H9 (cell line): ENCODE data around the gene PEX7. TPM values are rescaled to one million over a fixed set of nuclear protein-coding genes. Genes with fewer than 3 reads are reported as not detected.

Source experiments
- DNase-seq: peaks from one replicate; pipeline ENCODE4 v3.0.0-alpha.2; 2017
- H2AFZ ChIP-seq: one replicate; pipeline ENCODE4 v1.6.1; 2013; ENCODE audit warnings: mild to moderate bottlenecking, low read length, control low read depth, moderate library complexity
- H2AK5ac ChIP-seq: 2 replicates; pipeline ENCODE4 v1.6.1; 2013; ENCODE audit warnings: low read length, control low read depth, mixed read lengths; ENCODE audit not compliant: insufficient read length
- H2BK120ac ChIP-seq: one replicate; pipeline ENCODE4 v1.6.1; 2013; ENCODE audit warnings: low read depth, mild to moderate bottlenecking, low read length, control low read depth, inconsistent platforms; ENCODE audit not compliant: poor library complexity, severe bottlenecking
- H2BK12ac ChIP-seq: 2 replicates; pipeline ENCODE4 v1.6.1; 2013; ENCODE audit warnings: low read length, control low read depth, mixed read lengths, low read depth; ENCODE audit not compliant: insufficient read length
- H2BK15ac ChIP-seq: 2 replicates; pipeline ENCODE4 v1.6.1; 2013; ENCODE audit warnings: low read depth, low read length, control low read depth
- H2BK20ac ChIP-seq: one replicate; pipeline ENCODE4 v1.6.1; 2013; ENCODE audit warnings: low read depth, mild to moderate bottlenecking, low read length, control low read depth, inconsistent platforms; ENCODE audit not compliant: poor library complexity, severe bottlenecking
- H2BK5ac ChIP-seq: 2 replicates; pipeline ENCODE4 v1.6.1; 2013; ENCODE audit warnings: low read length, control low read depth, mixed read lengths; ENCODE audit not compliant: insufficient read length
- H3K14ac ChIP-seq: 2 replicates; pipeline ENCODE4 v1.6.1; 2013; ENCODE audit warnings: low read length, control low read depth; ENCODE audit not compliant: insufficient read depth
- H3K18ac ChIP-seq: 2 replicates; pipeline ENCODE4 v1.6.1; 2013; ENCODE audit warnings: low read depth, mild to moderate bottlenecking, mixed read lengths, low read length, control low read depth; ENCODE audit not compliant: insufficient read length
- H3K23ac ChIP-seq: 2 replicates; pipeline ENCODE4 v1.6.1; 2013; ENCODE audit warnings: low read length, control low read depth, mixed read lengths, low read depth; ENCODE audit not compliant: insufficient read length
- H3K23me2 ChIP-seq: 2 replicates; pipeline ENCODE4 v1.6.1; 2013; ENCODE audit warnings: low read depth, mild to moderate bottlenecking, mixed read lengths, low read length, control low read depth; ENCODE audit not compliant: insufficient read length, poor library complexity, severe bottlenecking
- H3K27ac ChIP-seq: 2 replicates; pipeline ENCODE4 v1.5.1; 2013; ENCODE audit warnings: low read length, control low read depth, mixed read lengths, low read depth; ENCODE audit not compliant: insufficient read length
- H3K27me3 ChIP-seq: 2 replicates; pipeline ENCODE4 v1.6.1; 2013; ENCODE audit warnings: low read length, control low read depth, inconsistent platforms; ENCODE audit not compliant: insufficient read depth
- H3K4ac ChIP-seq: 2 replicates; pipeline ENCODE4 v1.6.1; 2013; ENCODE audit warnings: low read depth, mild to moderate bottlenecking, control low read depth, inconsistent platforms, low read length, moderate library complexity
- H3K4me1 ChIP-seq: 2 replicates; pipeline ENCODE4 v1.6.1; 2013; ENCODE audit warnings: low read length, control low read depth, inconsistent platforms; ENCODE audit not compliant: insufficient read depth
- H3K4me2 ChIP-seq: 2 replicates; pipeline ENCODE4 v1.6.1; 2013; ENCODE audit warnings: low read length, control low read depth, mixed read lengths; ENCODE audit not compliant: insufficient read length, insufficient read depth
- H3K56ac ChIP-seq: 2 replicates; pipeline ENCODE4 v1.6.1; 2013; ENCODE audit warnings: low read depth, mild to moderate bottlenecking, mixed read lengths, low read length, control low read depth; ENCODE audit not compliant: insufficient read length
- H3K79me1 ChIP-seq: 2 replicates; pipeline ENCODE4 v1.6.1; 2013; ENCODE audit warnings: low read depth, mild to moderate bottlenecking, moderate library complexity, low read length, control low read depth, inconsistent platforms; ENCODE audit not compliant: insufficient read depth, poor library complexity, severe bottlenecking
- H3K79me2 ChIP-seq: 2 replicates; pipeline ENCODE4 v1.6.1; 2013; ENCODE audit warnings: low read length, control low read depth, inconsistent platforms; ENCODE audit not compliant: insufficient read depth
- H3K9ac ChIP-seq: 2 replicates; pipeline ENCODE4 v1.6.1; 2013; ENCODE audit warnings: low read length, control low read depth, mixed read lengths; ENCODE audit not compliant: insufficient read length; ENCODE audit errors: extremely low read depth
- H3K9me3 ChIP-seq: one replicate; pipeline ENCODE4 v1.6.1; 2013; ENCODE audit warnings: low read depth, low read length, inconsistent platforms; ENCODE audit not compliant: control insufficient read depth
- H3T11ph ChIP-seq: one replicate; pipeline ENCODE4 v1.6.1; 2013; ENCODE audit warnings: mild to moderate bottlenecking, low read length, control low read depth, inconsistent platforms
- H4K20me1 ChIP-seq: one replicate; pipeline ENCODE4 v1.6.1; 2013; ENCODE audit not compliant: control insufficient read depth, insufficient read length, insufficient read depth
- H4K5ac ChIP-seq: 2 replicates; pipeline ENCODE4 v1.6.1; 2013; ENCODE audit warnings: low read depth, mild to moderate bottlenecking, mixed read lengths, low read length, control low read depth; ENCODE audit not compliant: insufficient read length
- H4K8ac ChIP-seq: replicated peaks from 2 replicates; pipeline ENCODE4 v1.6.1; 2013; ENCODE audit warnings: low read length, control low read depth, mixed read lengths, low read depth; ENCODE audit not compliant: insufficient read length
- H4K91ac ChIP-seq: 2 replicates; pipeline ENCODE4 v1.6.1; 2013; ENCODE audit warnings: low read depth, mild to moderate bottlenecking, moderate library complexity, mixed read lengths, low read length, control low read depth; ENCODE audit not compliant: insufficient read length
- H3K27ac Mint-ChIP-seq, 3 experiments: 2 replicates in 2 of 3; 3 replicates in 1 of 3; pipeline ENCODE4 v1.8.0; 2020 to 2021; ENCODE audit warnings: mixed read lengths in 3 of 3, mild to moderate bottlenecking in 1 of 3, moderate library complexity in 1 of 3
- H3K27me3 Mint-ChIP-seq: 2 replicates; pipeline ENCODE4 v1.8.0; 2021; ENCODE audit warnings: low read depth, mild to moderate bottlenecking, moderate library complexity, mixed read lengths
- H3K36me3 Mint-ChIP-seq, 3 experiments: 2 replicates in 2 of 3; 3 replicates in 1 of 3; pipeline ENCODE4 v1.8.0; 2020 to 2021; ENCODE audit warnings: low read depth in 3 of 3, mixed read lengths in 3 of 3; ENCODE audit not compliant: insufficient read depth in 1 of 3
- H3K4me1 Mint-ChIP-seq, 2 experiments: 2 replicates each; pipeline ENCODE4 v1.8.0; 2020; ENCODE audit warnings: mixed read lengths in 2 of 2
- H3K4me3 Mint-ChIP-seq, 2 experiments: 2 replicates in 1 of 2; 3 replicates in 1 of 2; pipeline ENCODE4 v1.8.0; 2020 to 2021; ENCODE audit warnings: mild to moderate bottlenecking in 2 of 2, mixed read lengths in 2 of 2, moderate library complexity in 1 of 2
- H3K9me3 Mint-ChIP-seq, 2 experiments: 2 replicates in 1 of 2; 3 replicates in 1 of 2; pipeline ENCODE4 v1.8.0; 2020; ENCODE audit warnings: mild to moderate bottlenecking in 2 of 2, mixed read lengths in 2 of 2, moderate library complexity in 1 of 2
- WGBS: extraction: QIAGEN DNeasy Blood & Tissue Kit; methylation state at CpG from one replicate; pipeline ENCODE4 v1.1.7; 2013; ENCODE audit warnings: missing lambda C conversion rate, low lambda C conversion rate, mixed read lengths; ENCODE audit not compliant: insufficient read length; ENCODE audit errors: extremely low coverage; 5-methylcytosine and 5-hydroxymethylcytosine counted together
- total RNA-seq: library from RNA; stranded (reverse); gene quantifications from 2 replicates; pipeline ENCODE4 v1.2.1, GENCODE V29; 2021
- TF ChIP-seq, protein P1 (sequence below): fragments of 200-600 bp; sonication (generic); conservative IDR thresholded peaks from 3 replicates; pipeline ENCODE4 v1.8.0; 2021; ENCODE audit warnings: antibody characterized with exemption, mild to moderate bottlenecking

PEX7 gene
- total RNA-seq, 1 experiment from 2014 or later = 8.4 TPM

DNA sequence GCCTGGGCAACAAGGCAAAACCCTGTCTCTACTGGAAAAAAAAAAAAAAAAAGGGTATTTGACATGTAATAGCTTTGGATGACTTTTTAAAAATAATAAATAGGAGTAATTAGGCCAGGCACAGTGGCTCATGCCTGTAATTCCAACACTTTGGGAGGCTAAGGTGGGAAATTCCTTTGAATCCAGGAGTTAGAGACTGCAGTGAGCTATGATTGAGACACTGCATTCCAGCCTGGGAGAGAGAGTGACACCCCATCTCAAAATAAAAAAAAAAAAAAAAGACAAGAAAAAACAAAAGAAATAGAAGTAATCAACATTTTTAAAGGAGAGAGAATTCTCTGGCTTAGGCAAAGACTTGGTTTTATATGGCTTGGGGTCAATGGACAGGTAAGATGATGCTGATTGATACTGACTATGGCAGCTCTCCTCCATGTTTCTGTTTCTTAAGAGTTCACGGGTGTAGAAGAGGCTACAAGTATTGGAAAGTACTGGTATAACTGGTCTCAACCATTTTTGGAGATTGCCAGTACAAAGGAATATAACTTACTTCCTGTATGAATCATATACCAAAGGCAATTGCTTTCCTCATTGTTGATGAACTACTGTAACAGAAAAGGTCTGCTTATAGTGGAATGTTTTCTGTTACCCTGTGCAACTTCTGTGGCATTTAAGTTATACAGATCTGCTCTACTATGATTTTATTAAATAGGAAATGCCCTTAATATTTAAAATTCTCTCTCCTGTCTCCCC is 40.2 kb upstream of the PEX7 start:
- Mint-ChIP-seq H3K4me3 (no peak overlapping the region), H3K27ac (no peak overlapping the region), H3K36me3 (no peaks in the 10 kb centered on the region; a peak in 1 of 7 replicates), H3K9me3 (no peaks in the 10 kb centered on the region), H3K4me1 (peaks cover 4 to 11% of the 10 kb centered on the region in 2 experiments; a peak in 3 of 4 replicates), H3K27me3 (no peaks in the 10 kb centered on the region; the same call in 1 of the 2 replicates)
- Histone ChIP-seq H3K4me2 (no peak overlapping the region), H3K27ac (no peak overlapping the region), H3K23ac (no peak overlapping the region), H3K4me1 (no peaks in the 10 kb centered on the region), H4K20me1 (no peaks in the 10 kb centered on the region), H3K79me2 (no peaks in the 10 kb centered on the region), H2BK120ac (no peak overlapping the region), H4K8ac (no peak overlapping the region), H2BK5ac (no peak overlapping the region), H2BK12ac (no peak overlapping the region), H3K14ac (no peak overlapping the region), H3K79me1 (no peaks in the 10 kb centered on the region), H4K91ac (no peak overlapping the region), H2AFZ (no peak overlapping the region), H2BK20ac (no peak overlapping the region), H3K4ac (no peak overlapping the region), H3K9ac (no peak overlapping the region), H3K27me3 (no peaks in the 10 kb centered on the region), H3K23me2 (no peaks in the 10 kb centered on the region), H3K9me3 (no peaks in the 10 kb centered on the region), H4K5ac (no peak overlapping the region), H3T11ph (no peak overlapping the region), H2AK5ac (no peak overlapping the region), H3K56ac (no peak overlapping the region), H3K18ac (no peak overlapping the region), H2BK15ac (no peak overlapping the region)
- DNase-seq = no peak
- TF ChIP-seq, protein P1, sequence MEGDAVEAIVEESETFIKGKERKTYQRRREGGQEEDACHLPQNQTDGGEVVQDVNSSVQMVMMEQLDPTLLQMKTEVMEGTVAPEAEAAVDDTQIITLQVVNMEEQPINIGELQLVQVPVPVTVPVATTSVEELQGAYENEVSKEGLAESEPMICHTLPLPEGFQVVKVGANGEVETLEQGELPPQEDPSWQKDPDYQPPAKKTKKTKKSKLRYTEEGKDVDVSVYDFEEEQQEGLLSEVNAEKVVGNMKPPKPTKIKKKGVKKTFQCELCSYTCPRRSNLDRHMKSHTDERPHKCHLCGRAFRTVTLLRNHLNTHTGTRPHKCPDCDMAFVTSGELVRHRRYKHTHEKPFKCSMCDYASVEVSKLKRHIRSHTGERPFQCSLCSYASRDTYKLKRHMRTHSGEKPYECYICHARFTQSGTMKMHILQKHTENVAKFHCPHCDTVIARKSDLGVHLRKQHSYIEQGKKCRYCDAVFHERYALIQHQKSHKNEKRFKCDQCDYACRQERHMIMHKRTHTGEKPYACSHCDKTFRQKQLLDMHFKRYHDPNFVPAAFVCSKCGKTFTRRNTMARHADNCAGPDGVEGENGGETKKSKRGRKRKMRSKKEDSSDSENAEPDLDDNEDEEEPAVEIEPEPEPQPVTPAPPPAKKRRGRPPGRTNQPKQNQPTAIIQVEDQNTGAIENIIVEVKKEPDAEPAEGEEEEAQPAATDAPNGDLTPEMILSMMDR = no peak
- no CpG with 5 or more reads among the region's 1 CpG for WGBS
